ENCODE data around the gene FOXK2. TPM values are rescaled to one million over a fixed set of nuclear protein-coding genes. Genes with fewer than 3 reads are reported as not detected.

The FOXK2 gene
- total RNA-seq, 1 experiment from 2014 or later = 78.9 TPM

DNA sequence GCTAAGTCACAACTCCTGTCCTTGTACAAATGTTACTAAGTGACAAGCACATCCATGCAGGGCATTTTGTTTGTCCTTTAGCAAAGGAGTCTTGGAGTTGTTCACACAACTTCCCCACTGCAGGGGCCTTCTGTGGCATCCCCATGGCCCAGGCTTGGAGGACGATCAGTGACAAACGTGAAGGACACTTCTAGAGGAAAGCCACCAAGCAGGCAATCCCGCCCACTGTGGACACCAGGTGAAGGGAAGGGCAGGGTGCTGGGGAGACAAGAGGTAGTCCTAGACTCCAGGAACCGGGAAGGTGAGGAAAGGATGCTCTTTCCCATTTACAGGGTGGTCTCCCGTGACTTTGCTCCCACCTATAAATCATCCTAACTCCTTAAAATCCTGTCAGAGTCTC lies 124.6 kb downstream of the FOXK2 start:
- Histone ChIP-seq H3K4me2 (no peak overlapping the region), H3K4me3 (no peak overlapping the region), H3K36me3 (ENCODE audit: low read depth) (no peaks in the 10 kb centered on the region), H2AFZ (no peak overlapping the region), H3K4me1 (replicated peaks; ENCODE audit: insufficient read depth) (no peaks in the 10 kb centered on the region; the same call in 1 of the 2 replicates), H3F3A (ENCODE audit: insufficient read depth, low read depth) (peaks cover 8% of the 10 kb centered on the region; the same call in 1 of the 2 replicates), H3K27ac (no peak overlapping the region), H3K79me2 (ENCODE audit: low read depth) (peaks cover 76% of the 10 kb centered on the region), H3K9me2 (ENCODE audit: insufficient read depth) (no peaks in the 10 kb centered on the region), H3K9me3 (ENCODE audit: insufficient read depth, low read depth) (no peaks in the 10 kb centered on the region), H3K27me3 (ENCODE audit: insufficient read depth, low read depth) (no peaks in the 10 kb centered on the region), H4K20me1 (ENCODE audit: insufficient read depth) (peaks cover 46% of the 10 kb centered on the region)
- no peak for TF ChIP-seq EZH2 (IDR thresholded peaks at IDR 0.05; ENCODE audit: low read depth)
- TF ChIP-seq, protein P1, sequence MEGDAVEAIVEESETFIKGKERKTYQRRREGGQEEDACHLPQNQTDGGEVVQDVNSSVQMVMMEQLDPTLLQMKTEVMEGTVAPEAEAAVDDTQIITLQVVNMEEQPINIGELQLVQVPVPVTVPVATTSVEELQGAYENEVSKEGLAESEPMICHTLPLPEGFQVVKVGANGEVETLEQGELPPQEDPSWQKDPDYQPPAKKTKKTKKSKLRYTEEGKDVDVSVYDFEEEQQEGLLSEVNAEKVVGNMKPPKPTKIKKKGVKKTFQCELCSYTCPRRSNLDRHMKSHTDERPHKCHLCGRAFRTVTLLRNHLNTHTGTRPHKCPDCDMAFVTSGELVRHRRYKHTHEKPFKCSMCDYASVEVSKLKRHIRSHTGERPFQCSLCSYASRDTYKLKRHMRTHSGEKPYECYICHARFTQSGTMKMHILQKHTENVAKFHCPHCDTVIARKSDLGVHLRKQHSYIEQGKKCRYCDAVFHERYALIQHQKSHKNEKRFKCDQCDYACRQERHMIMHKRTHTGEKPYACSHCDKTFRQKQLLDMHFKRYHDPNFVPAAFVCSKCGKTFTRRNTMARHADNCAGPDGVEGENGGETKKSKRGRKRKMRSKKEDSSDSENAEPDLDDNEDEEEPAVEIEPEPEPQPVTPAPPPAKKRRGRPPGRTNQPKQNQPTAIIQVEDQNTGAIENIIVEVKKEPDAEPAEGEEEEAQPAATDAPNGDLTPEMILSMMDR (conservative IDR thresholded peaks at IDR 0.05) = no peak
- DNase-seq = no peak
- intact Hi-C loops (cut with micrococcal nuclease; ENCODE audit: unreplicated experiment) = loop anchor here (10.0 kb wide), 1 partner anchor 71 kb away; the partner anchor contains the start of gene FN3KRP
- BruUV-seq (replicated peaks) = no TSS peak
- POLR2A ChIA-PET (ENCODE audit: unreplicated experiment) = no interaction called here
- CTCF ChIA-PET = no interaction called here

DNA sequence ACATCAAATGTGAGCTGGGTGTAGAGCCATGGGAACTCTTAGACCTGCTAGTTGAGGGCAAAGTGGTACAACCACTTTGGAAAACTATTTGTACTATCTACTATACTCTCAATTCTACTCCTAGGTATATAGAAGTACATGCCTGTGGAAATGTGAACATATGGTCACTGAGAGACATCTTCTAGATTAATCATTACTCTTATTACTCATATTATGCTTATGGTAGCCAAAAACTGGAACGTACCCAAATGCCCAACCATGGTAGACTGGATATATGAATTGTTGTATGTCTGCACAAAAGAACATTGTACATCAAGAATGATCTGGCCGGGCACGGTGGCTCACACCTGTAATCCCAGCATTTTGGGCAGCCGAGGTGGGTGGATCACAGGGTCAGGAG lies 126.0 kb downstream of the FOXK2 start:
- intact Hi-C loops (cut with micrococcal nuclease; ENCODE audit: unreplicated experiment) = loop anchor here (10.0 kb wide), 1 partner anchor 69 kb away; the partner anchor contains the start of gene FN3KRP

DNA sequence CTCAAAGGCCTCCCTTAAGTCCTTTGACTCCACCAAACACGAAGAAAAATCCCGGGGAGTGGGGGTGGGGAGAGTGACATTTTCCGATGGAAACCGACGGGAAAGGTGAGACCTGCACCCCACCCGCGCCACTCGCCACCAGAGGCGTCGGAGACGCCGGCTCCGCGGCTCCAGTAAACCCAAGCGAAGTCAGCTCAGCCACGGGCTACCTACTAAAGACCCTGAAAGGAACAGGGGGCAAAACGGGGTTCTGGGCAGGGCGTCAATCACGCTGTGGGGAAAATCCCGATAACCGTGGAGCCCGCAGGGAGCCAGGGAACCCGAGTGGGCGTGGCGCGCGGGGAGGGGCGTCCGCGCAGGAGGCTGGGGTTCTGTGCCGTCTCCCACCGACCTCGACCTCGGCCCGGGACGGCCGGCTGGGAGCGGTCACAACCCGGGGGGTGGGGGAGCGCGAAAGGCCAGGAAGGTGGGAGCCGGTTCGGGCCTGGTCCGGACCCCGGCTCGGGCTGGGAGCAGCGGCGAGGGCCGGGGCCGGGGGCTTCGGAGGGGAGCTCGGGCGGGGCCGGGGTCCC lies 128.1 kb downstream of the FOXK2 start:
- peak overlapping the region; percentile 88 for H3K4me2 ChIP-seq
- peak overlapping the region; percentile 80 for H3K27ac ChIP-seq
- H3F3A ChIP-seq (ENCODE audit: insufficient read depth, low read depth) = peaks cover 8% of the 10 kb centered on the region; the same call in 1 of the 2 replicates
- H3K9me3 ChIP-seq (ENCODE audit: insufficient read depth, low read depth) = no peaks in the 10 kb centered on the region
- H3K4me3 ChIP-seq = peak overlapping the region; percentile 79
- peaks cover 38% of the 10 kb centered on the region for H4K20me1 ChIP-seq (ENCODE audit: insufficient read depth)
- H3K9me2 ChIP-seq (ENCODE audit: insufficient read depth) = no peaks in the 10 kb centered on the region
- H3K36me3 ChIP-seq (ENCODE audit: low read depth) = no peaks in the 10 kb centered on the region
- H3K27me3 ChIP-seq (ENCODE audit: insufficient read depth, low read depth) = no peaks in the 10 kb centered on the region
- peaks cover 51% of the 10 kb centered on the region for H3K79me2 ChIP-seq (ENCODE audit: low read depth)
- TF ChIP-seq, protein P1 (conservative IDR thresholded peaks at IDR 0.05) = no peak
- no peak for TF ChIP-seq EZH2 (IDR thresholded peaks at IDR 0.05; ENCODE audit: low read depth)
- DNase-seq = peak in 1 of 2 experiments; percentile 23
- H2AFZ ChIP-seq = peak overlapping the region; percentile 74
- CTCF ChIA-PET = no interaction called here
- H3K4me1 ChIP-seq (replicated peaks; ENCODE audit: insufficient read depth) = no peaks in the 10 kb centered on the region; the same call in 1 of the 2 replicates
- POLR2A ChIA-PET (ENCODE audit: unreplicated experiment) = no interaction called here
- TSS peak; percentile 26 for BruUV-seq (replicated peaks)
- intact Hi-C loops (cut with micrococcal nuclease; ENCODE audit: unreplicated experiment) = loop anchor here (1.0 to 10.0 kb wide), 2 partner anchors 67 to 105 kb away; partner anchors contain the start of genes FN3KRP and TBCD

More for the DNA sequence above, 126.0 kb downstream of the FOXK2 start:
- ChIA-PET POLR2A (ENCODE audit: unreplicated experiment) (interaction anchor here (0.6 kb wide), 1 partner anchor 272 kb away, joined by 9 read pairs; no protein-coding TSS in a partner anchor), CTCF (no interaction called here)
- Histone ChIP-seq H2AFZ (no peak overlapping the region), H3K79me2 (ENCODE audit: low read depth) (peaks cover 69% of the 10 kb centered on the region), H3K27ac (no peak overlapping the region), H3K36me3 (ENCODE audit: low read depth) (no peaks in the 10 kb centered on the region), H3K9me3 (ENCODE audit: insufficient read depth, low read depth) (no peaks in the 10 kb centered on the region), H3K9me2 (ENCODE audit: insufficient read depth) (no peaks in the 10 kb centered on the region), H4K20me1 (ENCODE audit: insufficient read depth) (peaks cover 45% of the 10 kb centered on the region), H3K4me2 (0 out of 2 replicates have a peak overlapping the region, but pooled peaks have one; percentile 88), H3K27me3 (ENCODE audit: insufficient read depth, low read depth) (no peaks in the 10 kb centered on the region), H3F3A (ENCODE audit: insufficient read depth, low read depth) (peaks cover 8% of the 10 kb centered on the region; the same call in 1 of the 2 replicates), H3K4me3 (no peak overlapping the region), H3K4me1 (replicated peaks; ENCODE audit: insufficient read depth) (no peaks in the 10 kb centered on the region; the same call in 1 of the 2 replicates)
- no peak for TF ChIP-seq EZH2 (IDR thresholded peaks at IDR 0.05; ENCODE audit: low read depth)
- TF ChIP-seq, protein P1 (conservative IDR thresholded peaks at IDR 0.05) = no peak
- BruUV-seq (replicated peaks) = no TSS peak
- no peak for DNase-seq

All from PC-9 (cell line).